H1 (cell line): ENCODE results near the gene GABRD. TPM values are rescaled to one million over a fixed set of nuclear protein-coding genes. Genes with fewer than 3 reads are reported as not detected.

Source experiments
- CBX5 ChIP-seq: fragments of 300-800, 300-1000 bp; sonication (generic); IDR thresholded peaks from 2 replicates; pipeline ENCODE4 v1.7.1; 2016; ENCODE audit warnings: antibody characterized with exemption, low read length, low read depth
- JUND ChIP-seq: IDR thresholded peaks from 2 replicates; pipeline ENCODE4 v1.6.1; 2011; ENCODE audit warnings: mild to moderate bottlenecking, improper control_type of control experiment, low read length
- NRF1 ChIP-seq: IDR thresholded peaks from 2 replicates; pipeline ENCODE4 v1.6.1; 2011; ENCODE audit warnings: mild to moderate bottlenecking, low read depth, low read length, improper control_type of control experiment
- RXRA ChIP-seq: IDR thresholded peaks from 2 replicates; pipeline ENCODE4 v1.6.1; 2011; ENCODE audit warnings: low read depth, mild to moderate bottlenecking, low read length, moderate library complexity; ENCODE audit not compliant: insufficient read depth
- SP4 ChIP-seq: IDR thresholded peaks from 2 replicates; pipeline ENCODE4 v1.6.1; 2012; ENCODE audit warnings: low read length, inconsistent platforms
- polyA plus RNA-seq, 7 experiments: library from polyadenylated mRNA; depleted of rRNA in 3 of 7; stranded (reverse) in 5 of 7; unstranded in 2 of 7; fragments of >200 nt in 5 of 7; fragments of 200-250 nt in 2 of 7; gene quantifications; 1 replicate in 5 of 7; 2 replicates in 1 of 7; 4 replicates in 1 of 7; pipeline versions ENCODE4 v1.2.1 to v1.2.3, GENCODE V29; 2011 to 2013; ENCODE audit warnings: missing spikeins in 2 of 7, mixed read lengths in 2 of 7
- total RNA-seq: library from RNA; stranded (reverse); fragmentation: NEBNext Ultra II Directional; extraction: Animal tissue kit (Norgen Biotek cat#: 25700); gene quantifications from 2 replicates; pipeline ENCODE4 v1.2.1, GENCODE V29; 2021
- TF ChIP-seq, protein P1 (sequence below): IDR thresholded peaks from 2 replicates; pipeline ENCODE4 v1.6.1; 2012; ENCODE audit warnings: inconsistent platforms

The GABRD gene
- total and polyA plus RNA-seq, 2 of the 8 experiments (the other 6 are each of a cell fraction or from before 2014, with no cell fraction given), result 1.8 to 3.0 TPM

DNA sequence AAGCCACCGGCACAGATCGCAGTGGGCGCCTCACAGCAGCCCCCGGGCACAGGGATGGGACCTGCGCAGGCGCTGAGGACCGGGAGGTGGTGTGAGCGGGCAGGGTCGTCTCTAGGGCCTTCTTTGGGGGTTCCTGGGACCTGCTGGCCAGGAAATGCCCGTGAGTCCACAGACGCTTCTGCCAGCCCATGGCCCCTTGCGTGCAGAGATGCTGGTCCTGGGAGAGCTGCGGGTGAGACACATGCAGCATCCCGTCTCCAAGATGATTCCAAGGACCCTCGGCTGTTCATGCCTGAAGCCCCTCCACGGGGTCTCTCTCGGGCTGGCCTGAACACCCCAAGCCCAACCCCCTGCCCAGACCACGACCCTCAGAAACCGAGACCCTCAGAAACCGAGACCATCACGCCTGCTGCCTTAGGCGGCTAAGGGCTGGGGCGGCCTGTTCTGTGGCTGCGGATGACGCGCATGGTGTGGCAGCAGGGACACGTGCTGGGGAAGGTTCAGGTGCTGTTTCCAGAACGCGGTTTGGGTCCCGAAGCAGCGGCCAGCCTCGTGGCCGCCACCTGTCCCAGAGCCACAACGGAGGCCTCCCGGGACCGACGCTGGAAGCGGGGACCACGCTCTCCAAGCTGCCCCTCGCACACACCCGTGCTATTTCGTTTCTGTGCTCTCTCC, 38.5 kb upstream of the GABRD start (continued):
- no peak for TF ChIP-seq RXRA
- no peak for TF ChIP-seq SP4
- no peak for TF ChIP-seq JUND
- TF ChIP-seq CBX5, result no peak
- TF ChIP-seq NRF1, result no peak
- TF ChIP-seq, protein P1, sequence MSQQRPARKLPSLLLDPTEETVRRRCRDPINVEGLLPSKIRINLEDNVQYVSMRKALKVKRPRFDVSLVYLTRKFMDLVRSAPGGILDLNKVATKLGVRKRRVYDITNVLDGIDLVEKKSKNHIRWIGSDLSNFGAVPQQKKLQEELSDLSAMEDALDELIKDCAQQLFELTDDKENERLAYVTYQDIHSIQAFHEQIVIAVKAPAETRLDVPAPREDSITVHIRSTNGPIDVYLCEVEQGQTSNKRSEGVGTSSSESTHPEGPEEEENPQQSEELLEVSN, result no peak
